Body of pancreas (tissue), 4 donors: ENCODE data around the gene CLTC.

ENCODE experiments used
- CTCF ChIP-seq, 7 experiments: fragments of 450-650 bp in 4 of 7; fragments of 200-600 bp in 3 of 7; sonication (generic) in 3 of 7; IDR thresholded peaks; one replicate each; pipeline ENCODE4 v1.5.1; 2016 to 2019; ENCODE audit warnings: antibody characterized with exemption in 7 of 7
- POLR2A ChIP-seq, 3 donors: fragments of 450-650 bp; IDR thresholded peaks; one replicate each; pipeline ENCODE4 v1.6.1; 2016; ENCODE audit warnings: antibody characterized with exemption in 3 of 3, mild to moderate bottlenecking in 2 of 3

- TF ChIP-seq POLR2A (IDR thresholded peaks at IDR 0.05) (no peak), CTCF (IDR thresholded peaks at IDR 0.05) (no peak)
These were observed 47.3 kb upstream of the CLTC start for GRCh38 chr17:59572301-59572924.
